ENCODE data around the gene CRYBG2. TPM values are rescaled to one million over a fixed set of nuclear protein-coding genes. Genes with fewer than 3 reads are reported as not detected.
A peak's percentile ranks its signal among the peaks of the same experiment; 100 is the strongest.

The CRYBG2 gene
- total and polyA plus RNA-seq, 10 of the 15 experiments (the other 5 are each of a cell fraction or from before 2014, with no cell fraction given), result 0.03 to 1.2 (median 0.11) TPM; not detected in 4

GRCh38 chr1:26346274-26347033 lies 7.5 kb downstream of the CRYBG2 start (continued):
- no peak for TF ChIP-seq PKNOX1 (IDR thresholded peaks at IDR 0.05)

- Histone ChIP-seq H3K4me1 (ENCODE audit: control insufficient read depth, insufficient read depth, low read length) (no peaks in the 10 kb centered on the region), H3K27me3 (replicated peaks in 1 of 2; ENCODE audit: control insufficient read depth in 2 of 2, insufficient read depth in 2 of 2, low read length in 1 of 2) (no peaks in the 10 kb centered on the region; a peak in 1 of 4 replicates), H3K27ac (ENCODE audit: control insufficient read depth, insufficient read depth) (no peak overlapping the region), H3K9ac (ENCODE audit: control insufficient read depth, insufficient read depth, low read length) (no peak overlapping the region), H3K4me3 (no peak overlapping the region), H4K20me1 (ENCODE audit: control insufficient read depth, insufficient read depth) (no peaks in the 10 kb centered on the region), H3K36me3 (ENCODE audit: control insufficient read depth in 2 of 2, insufficient read depth in 2 of 2, low read length in 1 of 2) (no peaks in the 10 kb centered on the region), H3K79me2 (ENCODE audit: control insufficient read depth, insufficient read depth, low read length) (no peaks in the 10 kb centered on the region), H3K9me3 (replicated peaks; ENCODE audit: control insufficient read depth, insufficient read depth, low read length) (no peaks in the 10 kb centered on the region), H2AFZ (ENCODE audit: control insufficient read depth, low read depth, low read length) (no peak overlapping the region), H3K4me2 (ENCODE audit: control insufficient read depth, insufficient read depth) (no peak overlapping the region)
- RAD21 ChIA-PET (ENCODE audit: unreplicated experiment), result no interaction called here
- intact Hi-C loops (cut with micrococcal nuclease; ENCODE audit: unreplicated experiment) (no loop called here), in situ Hi-C loops (cut with MboI) (no loop called here)
- DNase-seq (ENCODE audit: low read depth, low spot score), result no peak
- SMC1A ChIA-PET (ENCODE audit: uncharacterized antibody, unreplicated experiment), result interaction anchor here (0.9 kb wide), 1 partner anchor 12 kb away, joined by 4 read pairs; no protein-coding TSS in a partner anchor
- ATAC-seq, result peak; percentile 16; the same call in 1 of the 3 replicates
- 30% methylated on average over 14 of the region's 15 CpGs for WGBS (ENCODE audit: insufficient coverage, insufficient replicate concordance, low lambda C conversion rate, missing lambda C conversion rate)
- FAIRE-seq, result no peak
- POLR2A ChIA-PET, result no interaction called here
- TF ChIP-seq KAT2A (conservative IDR thresholded peaks at IDR 0.05; ENCODE audit: control insufficient read depth, low read depth, low read length), result no peak
- TF ChIP-seq PRDM15 (CRISPR knock-in tag; IDR thresholded peaks at IDR 0.05), result no peak
- TF ChIP-seq YY1 (IDR thresholded peaks at IDR 0.05; ENCODE audit: low read depth, low read length), result no peak
- TF ChIP-seq LARP7 (IDR thresholded peaks at IDR 0.05), result no peak
- no peak for TF ChIP-seq POU2F2 (IDR thresholded peaks at IDR 0.05; ENCODE audit: borderline replicate concordance, low read depth, low read length)
- no peak for TF ChIP-seq CBX5 (IDR thresholded peaks at IDR 0.05; ENCODE audit: low read depth)
- CTCF ChIA-PET, result no interaction called here
- no TSS peak for BruUV-seq (replicated peaks)
Measured at GRCh38 chr1:26345718-26346117, 8.2 kb downstream of the CRYBG2 start.

Measured in GM12878 (cell line).